ENCODE results near the gene TMEM242.
A peak's percentile ranks its signal among the peaks of the same experiment; 100 is the strongest.
"Not testable (repeated sequence)": the region's sequence is repeated elsewhere in the genome, so short reads cannot be mapped to it uniquely, and the experiment has no call there.

The TMEM242 gene

DNA sequence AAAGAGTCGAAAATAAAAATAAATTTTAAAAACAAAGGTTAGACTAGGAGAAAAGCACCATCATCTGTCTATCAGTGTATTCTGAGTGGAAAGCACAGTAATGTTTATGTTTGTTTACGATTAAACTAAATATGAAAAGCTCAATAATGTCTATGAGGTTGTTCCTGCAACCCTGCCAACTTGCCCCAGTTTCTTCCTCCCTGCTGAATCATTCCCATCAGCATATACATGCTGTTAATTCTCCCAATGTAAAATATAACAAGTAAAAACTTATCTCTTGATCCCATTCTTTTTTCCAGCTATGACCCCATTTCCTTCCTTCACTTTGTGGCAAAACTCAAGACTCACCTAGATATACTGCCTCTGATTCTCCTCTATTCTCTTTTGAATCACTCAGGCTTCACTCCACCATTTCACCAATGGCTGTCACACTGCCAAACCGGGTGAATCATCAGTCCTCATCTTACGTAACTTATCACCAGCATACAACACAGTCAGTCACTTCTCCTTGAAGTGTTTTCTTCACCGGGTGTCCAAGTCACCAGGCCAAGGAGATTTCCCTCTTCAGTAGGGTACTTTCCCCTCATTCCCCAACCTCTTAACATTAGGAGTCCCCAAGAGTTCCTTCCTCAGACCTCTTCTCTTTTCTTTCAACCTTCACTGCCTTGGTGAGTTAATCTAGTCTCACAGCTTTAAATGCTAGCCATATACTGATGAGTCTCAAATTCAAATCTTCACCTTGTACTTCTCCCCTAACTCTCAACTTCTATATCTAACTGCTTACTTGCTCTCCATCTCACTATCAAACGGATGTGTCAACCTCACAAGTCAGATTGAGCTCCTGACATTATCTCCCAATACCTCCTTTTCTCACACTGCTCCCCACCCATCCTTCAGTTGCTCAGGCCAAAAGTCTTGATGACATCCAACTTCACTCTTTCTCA lies 6.2 kb downstream of the TMEM242 start:
- Mint-ChIP-seq H3K27ac (ENCODE audit: low read depth) (peak overlapping the region; percentile 20), H3K27me3 (no peaks in the 10 kb centered on the region), H3K4me1 (peaks cover 5% of the 10 kb centered on the region), H3K9me3 (no peaks in the 10 kb centered on the region), H3K4me3 (no peak overlapping the region), H3K36me3 (ENCODE audit: insufficient read depth) (peaks cover 15% of the 10 kb centered on the region)
- no peak for ATAC-seq (replicated peaks; ENCODE audit: extremely low read depth, poor library complexity, severe bottlenecking)
- no peak for DNase-seq (ENCODE audit: low spot score in 2 of 2)

DNA sequence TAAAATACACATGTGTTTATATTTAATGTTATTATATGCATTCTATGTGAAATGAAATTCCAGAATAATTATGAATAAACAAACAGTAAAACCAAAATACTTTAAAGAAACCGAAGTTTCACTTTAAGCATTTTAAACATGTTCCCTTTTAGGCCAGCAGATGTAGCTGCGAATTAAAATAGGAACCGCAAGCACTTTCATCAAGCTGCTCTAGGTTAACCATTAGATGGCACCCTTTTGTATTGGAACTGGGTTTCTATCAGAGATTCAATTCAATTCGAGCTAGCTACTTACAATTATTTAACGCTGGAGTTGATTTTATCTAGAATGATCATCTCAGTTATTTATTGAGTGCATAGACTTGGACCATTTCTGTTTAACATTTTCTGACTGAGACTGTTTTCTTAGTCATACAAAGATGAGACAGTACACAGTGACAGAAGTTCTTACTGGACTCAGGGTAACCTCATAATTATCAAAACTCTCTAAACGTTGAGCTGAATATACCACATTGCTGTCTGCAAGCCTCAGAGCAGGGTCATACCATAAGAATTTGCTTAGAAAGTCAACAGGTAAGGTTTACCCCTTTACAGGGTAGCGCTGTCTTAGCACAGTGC lies 8.5 kb downstream of the TMEM242 start:
- H3K36me3 Mint-ChIP-seq (ENCODE audit: insufficient read depth): peaks cover 15% of the 10 kb centered on the region
- peak; percentile 83 for ATAC-seq (replicated peaks; ENCODE audit: extremely low read depth, poor library complexity, severe bottlenecking)
- no peak overlapping the region for H3K27ac Mint-ChIP-seq (ENCODE audit: low read depth)
- DNase-seq (ENCODE audit: low spot score in 2 of 2): no peak
- H3K4me1 Mint-ChIP-seq: no peaks in the 10 kb centered on the region
- no peak overlapping the region for H3K4me3 Mint-ChIP-seq
- no peaks in the 10 kb centered on the region for H3K27me3 Mint-ChIP-seq
- no peaks in the 10 kb centered on the region for H3K9me3 Mint-ChIP-seq

DNA sequence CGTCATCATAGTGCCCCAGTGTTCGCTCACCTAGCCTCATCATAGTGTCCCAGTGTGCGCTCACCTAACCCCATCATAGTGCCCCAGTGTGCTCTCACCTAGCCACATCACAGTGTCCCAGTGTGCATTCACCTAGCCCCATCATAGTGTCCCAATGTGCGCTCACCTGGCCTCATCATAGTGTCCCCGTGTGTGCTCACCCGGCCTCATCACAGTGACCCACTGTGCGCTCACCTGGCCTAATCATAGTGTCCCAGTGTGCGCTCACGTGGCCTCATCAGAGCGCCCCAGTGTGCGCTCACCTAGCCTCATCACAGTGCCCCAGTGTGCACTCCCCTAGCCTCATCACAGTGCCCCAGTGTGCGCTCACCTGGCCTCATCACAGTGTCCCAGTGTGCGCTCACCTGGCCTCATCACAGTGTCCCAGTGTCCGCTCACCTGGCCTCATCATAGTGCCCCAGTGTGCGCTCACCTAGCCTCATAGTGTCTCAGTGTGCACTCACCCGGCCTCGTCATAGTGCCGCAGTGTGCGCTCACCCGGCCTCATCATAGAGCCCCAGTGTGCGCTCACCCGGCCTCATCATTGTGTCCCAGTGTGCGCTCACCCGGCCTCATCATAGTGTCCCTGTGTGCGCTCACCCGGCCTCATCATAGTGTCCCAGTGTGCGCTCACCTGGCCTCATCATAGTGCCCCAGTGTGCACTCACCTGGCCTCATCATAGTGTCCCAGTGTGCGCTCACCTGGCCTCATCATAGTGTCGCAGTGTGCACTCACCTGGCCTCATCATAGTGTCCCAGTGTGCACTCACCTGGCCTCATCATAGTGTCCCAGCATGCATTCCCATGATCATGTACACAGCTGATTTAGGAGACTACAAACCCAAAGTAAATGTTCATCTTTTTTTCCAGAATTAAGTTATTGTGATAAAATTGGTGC lies 9.5 kb downstream of the TMEM242 start:
- peaks cover 15% of the 10 kb centered on the region for H3K36me3 Mint-ChIP-seq (ENCODE audit: insufficient read depth)
- ATAC-seq (replicated peaks; ENCODE audit: extremely low read depth, poor library complexity, severe bottlenecking): no peak
- no peaks in the 10 kb centered on the region for H3K4me1 Mint-ChIP-seq
- DNase-seq (ENCODE audit: low spot score in 2 of 2): no peak
- H3K27ac Mint-ChIP-seq (ENCODE audit: low read depth): no peak overlapping the region
- no peaks in the 10 kb centered on the region for H3K27me3 Mint-ChIP-seq
- no peaks in the 10 kb centered on the region for H3K9me3 Mint-ChIP-seq
- H3K4me3 Mint-ChIP-seq: no peak overlapping the region

DNA sequence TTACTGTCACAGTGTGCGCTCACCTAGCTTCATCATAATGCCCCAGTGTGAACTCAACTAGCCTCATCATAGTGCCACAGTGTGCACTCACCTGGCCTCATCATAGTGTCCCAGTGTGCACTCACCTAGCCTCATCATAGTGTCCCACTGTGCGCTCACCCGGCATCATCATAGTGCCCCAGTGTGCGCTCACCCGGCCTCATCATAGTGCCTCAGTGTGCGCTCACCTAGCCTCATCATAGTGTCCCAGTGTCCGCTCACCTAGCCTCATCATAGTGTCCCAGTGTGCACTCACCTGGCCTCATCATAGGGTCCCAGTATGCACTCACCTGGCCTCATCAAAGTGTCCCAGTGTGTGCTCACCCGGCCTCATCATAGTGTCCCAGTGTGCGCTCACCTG lies 10.6 kb downstream of the TMEM242 start:
- no peaks in the 10 kb centered on the region for H3K4me1 Mint-ChIP-seq

DNA sequence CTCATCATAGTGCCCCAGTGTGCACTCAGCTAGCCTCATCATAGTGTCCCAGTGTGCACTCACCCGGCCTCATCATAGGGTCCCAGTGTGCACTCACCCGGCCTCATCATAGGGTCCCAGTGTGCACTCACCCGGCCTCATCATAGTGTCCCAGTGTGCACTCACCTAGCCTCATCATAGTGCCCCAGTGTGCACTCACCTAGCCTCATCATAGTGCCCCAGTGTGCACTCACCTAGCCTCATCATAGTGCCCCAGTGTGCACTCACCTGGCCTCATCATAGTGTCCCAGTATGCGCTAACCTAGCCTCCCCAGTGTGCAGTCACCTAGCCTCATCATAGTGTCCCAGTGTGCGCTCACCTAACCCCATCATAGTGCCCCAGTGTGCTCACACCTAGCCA lies 12.6 kb downstream of the TMEM242 start:
- H3K4me1 Mint-ChIP-seq; H3K9me3 Mint-ChIP-seq; H3K27me3 Mint-ChIP-seq; H3K4me3 Mint-ChIP-seq; DNase-seq (ENCODE audit: low spot score in 2 of 2); ATAC-seq (replicated peaks; ENCODE audit: extremely low read depth, poor library complexity, severe bottlenecking); H3K27ac Mint-ChIP-seq (ENCODE audit: low read depth); H3K36me3 Mint-ChIP-seq (ENCODE audit: insufficient read depth): not testable (repeated sequence)

More for the DNA sequence above, 10.6 kb downstream of the TMEM242 start:
- H3K4me3 Mint-ChIP-seq: no peak overlapping the region
- DNase-seq (ENCODE audit: low spot score in 2 of 2): no peak
- no peaks in the 10 kb centered on the region for H3K27me3 Mint-ChIP-seq
- peaks cover 11% of the 10 kb centered on the region for H3K36me3 Mint-ChIP-seq (ENCODE audit: insufficient read depth)
- no peaks in the 10 kb centered on the region for H3K9me3 Mint-ChIP-seq
- ATAC-seq (replicated peaks; ENCODE audit: extremely low read depth, poor library complexity, severe bottlenecking): no peak
- H3K27ac Mint-ChIP-seq (ENCODE audit: low read depth): no peak overlapping the region

DNA sequence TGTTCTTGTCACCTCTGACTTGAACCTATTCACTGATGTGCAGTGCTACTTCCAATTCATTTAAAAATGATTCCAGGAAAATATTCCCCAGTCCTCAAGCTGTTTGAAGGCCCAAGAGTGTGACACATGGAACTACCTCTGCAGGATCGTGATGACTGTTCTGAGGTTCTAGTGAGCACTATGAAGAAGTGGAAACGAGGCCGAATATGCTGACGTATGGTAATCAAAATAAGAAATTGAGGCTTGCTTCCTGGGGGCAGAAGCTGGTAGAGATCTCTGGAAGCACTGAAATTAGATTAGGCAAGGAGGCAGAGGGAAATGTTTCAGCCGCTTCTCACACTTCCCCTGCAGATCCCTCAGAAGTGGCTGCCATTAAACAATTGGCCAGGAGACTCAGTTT lies 15.7 kb downstream of the TMEM242 start:
- H3K36me3 Mint-ChIP-seq (ENCODE audit: insufficient read depth): no peaks in the 10 kb centered on the region
- H3K27ac Mint-ChIP-seq (ENCODE audit: low read depth): no peak overlapping the region
- no peak overlapping the region for H3K4me3 Mint-ChIP-seq
- peaks cover 7% of the 10 kb centered on the region for H3K4me1 Mint-ChIP-seq
- DNase-seq (ENCODE audit: low spot score in 2 of 2): no peak
- ATAC-seq (replicated peaks; ENCODE audit: extremely low read depth, poor library complexity, severe bottlenecking): no peak
- H3K27me3 Mint-ChIP-seq: no peaks in the 10 kb centered on the region
- H3K9me3 Mint-ChIP-seq: no peaks in the 10 kb centered on the region

DNA sequence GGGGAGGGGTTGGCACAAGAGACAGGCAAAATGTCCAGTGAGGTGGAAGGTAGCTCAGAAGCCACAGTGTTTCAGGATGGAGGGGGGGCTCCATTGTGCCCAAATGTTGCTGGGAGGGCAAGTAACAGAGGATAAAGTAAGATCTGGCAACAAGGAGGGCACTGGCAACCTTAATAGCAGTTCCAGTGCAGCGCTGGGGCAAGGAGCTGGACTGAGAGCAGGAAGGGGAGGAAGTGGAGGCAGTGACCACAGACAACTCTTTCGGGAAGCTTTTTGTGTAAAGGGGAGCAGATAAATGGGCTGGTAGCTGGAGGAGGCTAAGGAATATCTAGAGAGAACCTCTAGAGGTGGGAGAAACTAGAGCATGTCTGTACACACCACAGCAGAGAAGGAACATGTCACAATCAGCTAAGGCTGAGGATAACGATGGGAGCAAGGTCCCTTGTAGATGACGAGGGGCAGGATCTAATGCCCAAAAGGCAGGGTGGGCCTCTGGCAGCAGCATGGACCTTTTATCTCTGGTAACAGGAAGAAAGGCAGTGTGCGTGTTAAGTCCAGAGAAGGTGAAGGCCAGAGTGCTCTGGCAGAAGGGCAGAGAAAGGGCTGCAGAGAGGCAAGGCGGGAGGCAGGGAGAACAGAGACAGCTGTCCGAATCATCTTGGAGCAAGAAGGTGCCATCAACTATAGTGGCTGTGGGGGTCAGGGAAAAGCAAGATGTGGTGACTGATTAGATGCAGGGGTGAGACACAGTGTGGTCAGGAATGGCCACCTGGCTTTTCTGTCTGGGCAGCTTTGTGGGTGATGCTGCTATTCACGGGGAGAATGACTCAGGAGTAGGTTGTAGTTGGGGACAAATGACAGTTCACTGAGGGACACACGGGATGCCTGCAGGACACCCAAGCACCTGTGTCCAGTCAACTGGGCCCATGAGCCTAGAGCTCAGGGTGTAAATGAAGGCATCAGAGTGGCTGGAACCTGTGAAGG lies 17.4 kb downstream of the TMEM242 start:
- no peaks in the 10 kb centered on the region for H3K36me3 Mint-ChIP-seq (ENCODE audit: insufficient read depth)
- H3K4me3 Mint-ChIP-seq: no peak overlapping the region
- peaks cover 8% of the 10 kb centered on the region for H3K4me1 Mint-ChIP-seq
- DNase-seq (ENCODE audit: low spot score in 2 of 2) (no peak), ATAC-seq (replicated peaks; ENCODE audit: extremely low read depth, poor library complexity, severe bottlenecking) (no peak)
- no peak overlapping the region for H3K27ac Mint-ChIP-seq (ENCODE audit: low read depth)
- H3K9me3 Mint-ChIP-seq: no peaks in the 10 kb centered on the region
- no peaks in the 10 kb centered on the region for H3K27me3 Mint-ChIP-seq

DNA sequence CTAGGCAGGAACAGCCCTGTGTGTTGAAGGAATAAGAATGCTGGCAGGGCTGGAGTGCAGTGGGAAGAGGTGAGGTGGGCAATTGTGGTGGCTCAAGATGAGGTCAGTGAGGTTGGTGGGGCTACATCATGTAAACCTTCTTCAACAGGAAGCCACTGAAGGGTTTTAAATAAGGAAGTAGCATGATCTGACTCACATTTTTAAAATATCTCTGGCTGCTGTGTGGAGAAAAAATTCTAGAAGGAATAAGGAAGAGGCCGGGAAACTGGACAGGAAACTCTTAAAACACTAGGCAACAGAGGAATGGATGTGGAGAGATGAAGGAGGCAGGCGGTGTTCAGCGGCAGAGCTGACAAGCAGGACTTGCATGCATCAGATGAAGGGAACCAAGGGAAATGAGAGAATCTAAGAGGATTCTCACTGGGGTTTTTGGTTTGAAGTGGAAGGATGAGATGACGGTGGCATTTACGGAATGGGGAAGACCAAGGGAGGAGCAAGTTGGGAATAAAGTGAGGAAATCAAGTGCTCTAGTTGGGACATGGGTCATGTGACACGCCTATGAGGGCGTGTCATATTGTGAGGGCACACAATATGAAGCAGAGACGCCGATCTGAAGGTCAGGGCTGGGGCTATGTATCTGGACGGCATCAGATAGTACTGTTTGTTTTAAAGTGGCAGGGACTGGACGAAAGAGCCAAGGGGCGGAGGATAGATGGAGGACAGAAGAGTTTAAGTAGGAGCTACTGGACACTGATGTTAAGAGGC lies 18.2 kb downstream of the TMEM242 start:
- Mint-ChIP-seq H3K27me3 (no peaks in the 10 kb centered on the region), H3K9me3 (no peaks in the 10 kb centered on the region), H3K4me1 (peaks cover 8% of the 10 kb centered on the region), H3K4me3 (no peak overlapping the region), H3K36me3 (ENCODE audit: insufficient read depth) (no peaks in the 10 kb centered on the region), H3K27ac (ENCODE audit: low read depth) (no peak overlapping the region)
- DNase-seq (ENCODE audit: low spot score in 2 of 2) (no peak), ATAC-seq (replicated peaks; ENCODE audit: extremely low read depth, poor library complexity, severe bottlenecking) (no peak)

DNA sequence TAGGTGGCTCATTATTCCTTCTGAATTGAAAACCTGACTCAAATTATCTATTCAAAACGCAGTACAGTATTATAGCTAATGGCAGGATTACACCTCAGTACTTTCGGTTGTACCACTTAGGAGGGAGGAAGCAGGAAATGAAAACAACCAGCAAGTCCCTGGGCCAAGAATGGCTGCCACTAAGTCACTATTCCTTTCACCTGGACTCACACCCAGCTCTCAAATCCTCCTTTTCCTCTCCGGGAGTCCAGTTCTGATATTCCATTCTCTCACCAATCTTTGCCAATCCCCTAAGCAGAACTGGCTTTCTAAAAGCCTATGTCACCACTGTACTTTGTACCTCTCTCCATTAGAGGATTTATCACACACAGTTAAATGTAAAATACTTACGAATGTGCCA lies 20.6 kb downstream of the TMEM242 start:
- H3K27ac Mint-ChIP-seq (ENCODE audit: low read depth): peak overlapping the region; percentile 16
- peaks cover 8% of the 10 kb centered on the region for H3K4me1 Mint-ChIP-seq
- no peaks in the 10 kb centered on the region for H3K27me3 Mint-ChIP-seq
- H3K9me3 Mint-ChIP-seq: no peaks in the 10 kb centered on the region
- H3K36me3 Mint-ChIP-seq (ENCODE audit: insufficient read depth): no peaks in the 10 kb centered on the region
- ATAC-seq (replicated peaks; ENCODE audit: extremely low read depth, poor library complexity, severe bottlenecking) (peak; percentile 36), DNase-seq (ENCODE audit: low spot score in 2 of 2) (no peak)
- H3K4me3 Mint-ChIP-seq: no peak overlapping the region

DNA sequence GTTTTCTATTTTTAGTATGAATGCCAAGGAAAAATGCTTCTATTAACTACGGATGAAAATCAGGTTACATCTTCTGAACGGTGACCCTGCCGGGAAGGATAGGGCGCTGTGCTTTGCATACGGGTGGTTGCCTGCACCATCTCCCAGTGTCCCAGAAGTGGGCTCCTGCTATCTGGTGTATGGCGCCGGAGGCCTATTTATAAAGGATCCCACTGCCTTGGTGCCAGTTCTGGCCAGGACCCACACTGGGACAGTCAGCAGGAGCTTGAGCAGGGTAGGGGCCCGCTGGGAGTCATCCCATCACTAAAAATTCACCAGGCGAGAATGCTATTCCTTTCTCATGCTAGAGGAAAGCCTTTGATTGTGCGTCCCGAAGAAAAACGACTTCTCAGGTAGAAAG lies 22.9 kb downstream of the TMEM242 start:
- H3K36me3 Mint-ChIP-seq (ENCODE audit: insufficient read depth): no peaks in the 10 kb centered on the region
- no peak overlapping the region for H3K4me3 Mint-ChIP-seq
- no peaks in the 10 kb centered on the region for H3K27me3 Mint-ChIP-seq
- peaks cover 13% of the 10 kb centered on the region for H3K4me1 Mint-ChIP-seq
- DNase-seq (ENCODE audit: low spot score in 2 of 2) (no peak), ATAC-seq (replicated peaks; ENCODE audit: extremely low read depth, poor library complexity, severe bottlenecking) (no peak)
- no peaks in the 10 kb centered on the region for H3K9me3 Mint-ChIP-seq
- no peak overlapping the region for H3K27ac Mint-ChIP-seq (ENCODE audit: low read depth)

DNA sequence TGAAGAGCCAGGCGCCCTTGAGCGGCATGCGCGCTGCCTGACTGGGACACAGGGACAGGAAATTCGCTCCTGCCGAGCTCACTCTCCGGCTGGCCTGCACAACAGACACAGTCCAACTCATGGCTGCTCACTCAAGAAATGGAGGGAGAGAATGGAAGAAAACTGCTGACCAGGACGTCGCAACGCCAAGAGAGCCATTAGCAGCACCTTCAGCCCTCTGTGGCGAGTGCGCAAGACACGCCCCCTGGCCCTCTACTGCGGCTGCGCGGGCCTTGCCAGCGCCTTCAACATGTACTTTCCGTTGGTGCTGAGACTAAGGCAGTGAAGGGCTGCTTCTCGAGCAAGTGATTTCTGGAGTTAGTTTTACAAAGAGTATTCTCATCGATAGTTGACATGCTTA lies 23.3 kb downstream of the TMEM242 start:
- H3K27ac Mint-ChIP-seq (ENCODE audit: low read depth): no peak overlapping the region
- no peak for ATAC-seq (replicated peaks; ENCODE audit: extremely low read depth, poor library complexity, severe bottlenecking)
- DNase-seq (ENCODE audit: low spot score in 2 of 2): no peak
- no peaks in the 10 kb centered on the region for H3K9me3 Mint-ChIP-seq
- peaks cover 13% of the 10 kb centered on the region for H3K4me1 Mint-ChIP-seq
- H3K36me3 Mint-ChIP-seq (ENCODE audit: insufficient read depth): no peaks in the 10 kb centered on the region
- H3K27me3 Mint-ChIP-seq: no peaks in the 10 kb centered on the region
- H3K4me3 Mint-ChIP-seq: no peak overlapping the region

Data from central memory CD8-positive, alpha-beta T cell (primary cell).